H9 (cell line): ENCODE data around the gene OPRL1. TPM values are rescaled to one million over a fixed set of nuclear protein-coding genes. Genes with fewer than 3 reads are reported as not detected.

ENCODE experiments used
- DNase-seq: peaks from one replicate; pipeline ENCODE4 v3.0.0-alpha.2; 2017
- H2AFZ ChIP-seq: one replicate; pipeline ENCODE4 v1.6.1; 2013; ENCODE audit warnings: mild to moderate bottlenecking, low read length, control low read depth, moderate library complexity
- H2AK5ac ChIP-seq: 2 replicates; pipeline ENCODE4 v1.6.1; 2013; ENCODE audit warnings: low read length, control low read depth, mixed read lengths; ENCODE audit not compliant: insufficient read length
- H2BK120ac ChIP-seq: one replicate; pipeline ENCODE4 v1.6.1; 2013; ENCODE audit warnings: low read depth, mild to moderate bottlenecking, low read length, control low read depth, inconsistent platforms; ENCODE audit not compliant: poor library complexity, severe bottlenecking
- H2BK12ac ChIP-seq: 2 replicates; pipeline ENCODE4 v1.6.1; 2013; ENCODE audit warnings: low read length, control low read depth, mixed read lengths, low read depth; ENCODE audit not compliant: insufficient read length
- H2BK15ac ChIP-seq: 2 replicates; pipeline ENCODE4 v1.6.1; 2013; ENCODE audit warnings: low read depth, low read length, control low read depth
- H2BK20ac ChIP-seq: one replicate; pipeline ENCODE4 v1.6.1; 2013; ENCODE audit warnings: low read depth, mild to moderate bottlenecking, low read length, control low read depth, inconsistent platforms; ENCODE audit not compliant: poor library complexity, severe bottlenecking
- H2BK5ac ChIP-seq: 2 replicates; pipeline ENCODE4 v1.6.1; 2013; ENCODE audit warnings: low read length, control low read depth, mixed read lengths; ENCODE audit not compliant: insufficient read length
- H3K14ac ChIP-seq: 2 replicates; pipeline ENCODE4 v1.6.1; 2013; ENCODE audit warnings: low read length, control low read depth; ENCODE audit not compliant: insufficient read depth
- H3K18ac ChIP-seq: 2 replicates; pipeline ENCODE4 v1.6.1; 2013; ENCODE audit warnings: low read depth, mild to moderate bottlenecking, mixed read lengths, low read length, control low read depth; ENCODE audit not compliant: insufficient read length
- H3K23ac ChIP-seq: 2 replicates; pipeline ENCODE4 v1.6.1; 2013; ENCODE audit warnings: low read length, control low read depth, mixed read lengths, low read depth; ENCODE audit not compliant: insufficient read length
- H3K23me2 ChIP-seq: 2 replicates; pipeline ENCODE4 v1.6.1; 2013; ENCODE audit warnings: low read depth, mild to moderate bottlenecking, mixed read lengths, low read length, control low read depth; ENCODE audit not compliant: insufficient read length, poor library complexity, severe bottlenecking
- H3K27ac ChIP-seq: 2 replicates; pipeline ENCODE4 v1.5.1; 2013; ENCODE audit warnings: low read length, control low read depth, mixed read lengths, low read depth; ENCODE audit not compliant: insufficient read length
- H3K27me3 ChIP-seq: 2 replicates; pipeline ENCODE4 v1.6.1; 2013; ENCODE audit warnings: low read length, control low read depth, inconsistent platforms; ENCODE audit not compliant: insufficient read depth
- H3K4ac ChIP-seq: 2 replicates; pipeline ENCODE4 v1.6.1; 2013; ENCODE audit warnings: low read depth, mild to moderate bottlenecking, control low read depth, inconsistent platforms, low read length, moderate library complexity
- H3K4me1 ChIP-seq: 2 replicates; pipeline ENCODE4 v1.6.1; 2013; ENCODE audit warnings: low read length, control low read depth, inconsistent platforms; ENCODE audit not compliant: insufficient read depth
- H3K4me2 ChIP-seq: 2 replicates; pipeline ENCODE4 v1.6.1; 2013; ENCODE audit warnings: low read length, control low read depth, mixed read lengths; ENCODE audit not compliant: insufficient read length, insufficient read depth
- H3K56ac ChIP-seq: 2 replicates; pipeline ENCODE4 v1.6.1; 2013; ENCODE audit warnings: low read depth, mild to moderate bottlenecking, mixed read lengths, low read length, control low read depth; ENCODE audit not compliant: insufficient read length
- H3K79me1 ChIP-seq: 2 replicates; pipeline ENCODE4 v1.6.1; 2013; ENCODE audit warnings: low read depth, mild to moderate bottlenecking, moderate library complexity, low read length, control low read depth, inconsistent platforms; ENCODE audit not compliant: insufficient read depth, poor library complexity, severe bottlenecking
- H3K79me2 ChIP-seq: 2 replicates; pipeline ENCODE4 v1.6.1; 2013; ENCODE audit warnings: low read length, control low read depth, inconsistent platforms; ENCODE audit not compliant: insufficient read depth
- H3K9ac ChIP-seq: 2 replicates; pipeline ENCODE4 v1.6.1; 2013; ENCODE audit warnings: low read length, control low read depth, mixed read lengths; ENCODE audit not compliant: insufficient read length; ENCODE audit errors: extremely low read depth
- H3K9me3 ChIP-seq: one replicate; pipeline ENCODE4 v1.6.1; 2013; ENCODE audit warnings: low read depth, low read length, inconsistent platforms; ENCODE audit not compliant: control insufficient read depth
- H3T11ph ChIP-seq: one replicate; pipeline ENCODE4 v1.6.1; 2013; ENCODE audit warnings: mild to moderate bottlenecking, low read length, control low read depth, inconsistent platforms
- H4K20me1 ChIP-seq: one replicate; pipeline ENCODE4 v1.6.1; 2013; ENCODE audit not compliant: control insufficient read depth, insufficient read length, insufficient read depth
- H4K5ac ChIP-seq: 2 replicates; pipeline ENCODE4 v1.6.1; 2013; ENCODE audit warnings: low read depth, mild to moderate bottlenecking, mixed read lengths, low read length, control low read depth; ENCODE audit not compliant: insufficient read length
- H4K8ac ChIP-seq: replicated peaks from 2 replicates; pipeline ENCODE4 v1.6.1; 2013; ENCODE audit warnings: low read length, control low read depth, mixed read lengths, low read depth; ENCODE audit not compliant: insufficient read length
- H4K91ac ChIP-seq: 2 replicates; pipeline ENCODE4 v1.6.1; 2013; ENCODE audit warnings: low read depth, mild to moderate bottlenecking, moderate library complexity, mixed read lengths, low read length, control low read depth; ENCODE audit not compliant: insufficient read length
- H3K27ac Mint-ChIP-seq, 3 experiments: 2 replicates in 2 of 3; 3 replicates in 1 of 3; pipeline ENCODE4 v1.8.0; 2020 to 2021; ENCODE audit warnings: mixed read lengths in 3 of 3, mild to moderate bottlenecking in 1 of 3, moderate library complexity in 1 of 3
- H3K27me3 Mint-ChIP-seq: 2 replicates; pipeline ENCODE4 v1.8.0; 2021; ENCODE audit warnings: low read depth, mild to moderate bottlenecking, moderate library complexity, mixed read lengths
- H3K36me3 Mint-ChIP-seq, 3 experiments: 2 replicates in 2 of 3; 3 replicates in 1 of 3; pipeline ENCODE4 v1.8.0; 2020 to 2021; ENCODE audit warnings: low read depth in 3 of 3, mixed read lengths in 3 of 3; ENCODE audit not compliant: insufficient read depth in 1 of 3
- H3K4me1 Mint-ChIP-seq, 2 experiments: 2 replicates each; pipeline ENCODE4 v1.8.0; 2020; ENCODE audit warnings: mixed read lengths in 2 of 2
- H3K4me3 Mint-ChIP-seq, 2 experiments: 2 replicates in 1 of 2; 3 replicates in 1 of 2; pipeline ENCODE4 v1.8.0; 2020 to 2021; ENCODE audit warnings: mild to moderate bottlenecking in 2 of 2, mixed read lengths in 2 of 2, moderate library complexity in 1 of 2
- H3K9me3 Mint-ChIP-seq, 2 experiments: 2 replicates in 1 of 2; 3 replicates in 1 of 2; pipeline ENCODE4 v1.8.0; 2020; ENCODE audit warnings: mild to moderate bottlenecking in 2 of 2, mixed read lengths in 2 of 2, moderate library complexity in 1 of 2
- CTCF ChIP-seq: fragments of 200-600 bp; sonication (generic); conservative IDR thresholded peaks from 3 replicates; pipeline ENCODE4 v1.8.0; 2021; ENCODE audit warnings: antibody characterized with exemption, mild to moderate bottlenecking
- WGBS: extraction: QIAGEN DNeasy Blood & Tissue Kit; methylation state at CpG from one replicate; pipeline ENCODE4 v1.1.7; 2013; ENCODE audit warnings: missing lambda C conversion rate, low lambda C conversion rate, mixed read lengths; ENCODE audit not compliant: insufficient read length; ENCODE audit errors: extremely low coverage; 5-methylcytosine and 5-hydroxymethylcytosine counted together
- total RNA-seq: library from RNA; stranded (reverse); gene quantifications from 2 replicates; pipeline ENCODE4 v1.2.1, GENCODE V29; 2021

Gene OPRL1
- total RNA-seq, 1 experiment from 2014 or later: 0.90 TPM

GRCh38 chr20:64032706-64033624 lies 46.9 kb upstream of the OPRL1 start:
- no peak for DNase-seq
- no peak for TF ChIP-seq CTCF
- H3K23ac ChIP-seq: no peak overlapping the region
- H3K27ac ChIP-seq: no peak overlapping the region
- Mint-ChIP-seq H3K4me3 (no peak overlapping the region), H3K27ac (peak overlapping the region in 1 of 3 experiments; percentile 44; a peak in 1 of 7 replicates), H3K4me1 (peaks cover 21 to 23% of the 10 kb centered on the region in 2 experiments), H3K9me3 (no peaks in the 10 kb centered on the region; a peak in 1 of 5 replicates), H3K27me3 (peaks cover 7% of the 10 kb centered on the region), H3K36me3 (peaks cover 17 to 61% (median 44%) of the 10 kb centered on the region in 3 experiments; a peak in 6 of 7 replicates)
- H3K4me2 ChIP-seq: no peak overlapping the region
- no peak overlapping the region for H2BK12ac ChIP-seq
- no peak overlapping the region for H2BK5ac ChIP-seq
- H4K91ac ChIP-seq: no peak overlapping the region
- H3K4ac ChIP-seq: no peak overlapping the region
- no peak overlapping the region for H2BK20ac ChIP-seq
- H3K79me1 ChIP-seq: no peaks in the 10 kb centered on the region
- no peaks in the 10 kb centered on the region for H3K27me3 ChIP-seq
- no peaks in the 10 kb centered on the region for H3K79me2 ChIP-seq
- H4K20me1 ChIP-seq: no peaks in the 10 kb centered on the region
- no peak overlapping the region for H4K8ac ChIP-seq
- H3K9me3 ChIP-seq: no peaks in the 10 kb centered on the region
- H3K56ac ChIP-seq: no peak overlapping the region
- H3K14ac ChIP-seq: no peak overlapping the region; the same call in 1 of the 2 replicates
- H3K23me2 ChIP-seq: peaks cover 2% of the 10 kb centered on the region
- H4K5ac ChIP-seq: no peak overlapping the region
- H2BK120ac ChIP-seq: no peak overlapping the region
- no peak overlapping the region for H3K18ac ChIP-seq
- H2AFZ ChIP-seq: no peak overlapping the region
- no peaks in the 10 kb centered on the region; the same call in 1 of the 2 replicates for H3K4me1 ChIP-seq
- WGBS: no CpG with 5 or more reads among the region's 31 CpGs
- H3K9ac ChIP-seq: no peak overlapping the region
- H3T11ph ChIP-seq: no peak overlapping the region
- no peak overlapping the region for H2BK15ac ChIP-seq
- H2AK5ac ChIP-seq: no peak overlapping the region
